Glutamatergic neuron (in vitro differentiated cells): ENCODE data around the gene TNFRSF11A. TPM values are rescaled to one million over a fixed set of nuclear protein-coding genes. Genes with fewer than 3 reads are reported as not detected.

ENCODE experiments used
- DNase-seq: peaks from one replicate; pipeline ENCODE4 v3.0.0; 2022
- H3K27ac Mint-ChIP-seq: one replicate; pipeline ENCODE4 v1.8.0; 2020; ENCODE audit warnings: mild to moderate bottlenecking, mixed read lengths, inconsistent platforms; ENCODE audit not compliant: unreplicated experiment
- H3K27me3 Mint-ChIP-seq: one replicate; pipeline ENCODE4 v1.8.0; 2020; ENCODE audit warnings: mild to moderate bottlenecking, moderate library complexity, mixed read lengths, inconsistent platforms; ENCODE audit not compliant: unreplicated experiment
- H3K36me3 Mint-ChIP-seq: one replicate; pipeline ENCODE4 v1.8.0; 2020; ENCODE audit warnings: mild to moderate bottlenecking, mixed read lengths, inconsistent platforms; ENCODE audit not compliant: unreplicated experiment
- H3K4me1 Mint-ChIP-seq: one replicate; pipeline ENCODE4 v1.8.0; 2020; ENCODE audit warnings: mild to moderate bottlenecking, low read depth, mixed read lengths, inconsistent platforms; ENCODE audit not compliant: unreplicated experiment
- H3K4me3 Mint-ChIP-seq: one replicate; pipeline ENCODE4 v1.8.0; 2020; ENCODE audit warnings: mild to moderate bottlenecking, mixed read lengths, inconsistent platforms; ENCODE audit not compliant: unreplicated experiment
- H3K9me3 Mint-ChIP-seq: one replicate; pipeline ENCODE4 v1.8.0; 2020; ENCODE audit warnings: mild to moderate bottlenecking, moderate library complexity, mixed read lengths, inconsistent platforms; ENCODE audit not compliant: unreplicated experiment
- total RNA-seq: library from RNA; stranded (reverse); fragmentation: NEBNext Ultra II Directional; extraction: Animal tissue kit (Norgen Biotek cat#: 25700); gene quantifications from one replicate; pipeline ENCODE4 v1.2.1, GENCODE V29; 2021; ENCODE audit not compliant: unreplicated experiment
- TF ChIP-seq, protein P1 (sequence below): fragments of 200-600 bp; sonication (generic); IDR thresholded peaks from one replicate; pipeline ENCODE4 v1.5.0; 2021; ENCODE audit not compliant: partially characterized antibody, unreplicated experiment

Gene TNFRSF11A
- total RNA-seq, 1 donor from 2014 or later = 1.2 TPM

DNA sequence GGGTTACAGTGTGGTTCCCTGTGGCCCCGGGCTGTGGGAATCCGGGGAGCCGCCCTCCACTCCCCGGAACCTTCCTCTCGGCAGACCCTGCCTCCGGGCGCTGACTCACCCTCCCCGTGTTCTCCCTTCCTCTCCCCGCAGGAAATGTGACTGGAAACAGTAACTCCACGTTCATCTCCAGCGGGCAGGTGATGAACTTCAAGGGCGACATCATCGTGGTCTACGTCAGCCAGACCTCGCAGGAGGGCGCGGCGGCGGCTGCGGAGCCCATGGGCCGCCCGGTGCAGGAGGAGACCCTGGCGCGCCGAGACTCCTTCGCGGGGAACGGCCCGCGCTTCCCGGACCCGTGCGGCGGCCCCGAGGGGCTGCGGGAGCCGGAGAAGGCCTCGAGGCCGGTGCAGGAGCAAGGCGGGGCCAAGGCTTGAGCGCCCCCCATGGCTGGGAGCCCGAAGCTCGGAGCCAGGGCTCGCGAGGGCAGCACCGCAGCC, 59.5 kb downstream of the TNFRSF11A start:
- H3K27me3 Mint-ChIP-seq = no peaks in the 10 kb centered on the region
- H3K9me3 Mint-ChIP-seq = peaks cover 2% of the 10 kb centered on the region
- no peaks in the 10 kb centered on the region for H3K4me1 Mint-ChIP-seq
- H3K4me3 Mint-ChIP-seq = no peak overlapping the region
- H3K27ac Mint-ChIP-seq = no peak overlapping the region
- TF ChIP-seq, protein P1, sequence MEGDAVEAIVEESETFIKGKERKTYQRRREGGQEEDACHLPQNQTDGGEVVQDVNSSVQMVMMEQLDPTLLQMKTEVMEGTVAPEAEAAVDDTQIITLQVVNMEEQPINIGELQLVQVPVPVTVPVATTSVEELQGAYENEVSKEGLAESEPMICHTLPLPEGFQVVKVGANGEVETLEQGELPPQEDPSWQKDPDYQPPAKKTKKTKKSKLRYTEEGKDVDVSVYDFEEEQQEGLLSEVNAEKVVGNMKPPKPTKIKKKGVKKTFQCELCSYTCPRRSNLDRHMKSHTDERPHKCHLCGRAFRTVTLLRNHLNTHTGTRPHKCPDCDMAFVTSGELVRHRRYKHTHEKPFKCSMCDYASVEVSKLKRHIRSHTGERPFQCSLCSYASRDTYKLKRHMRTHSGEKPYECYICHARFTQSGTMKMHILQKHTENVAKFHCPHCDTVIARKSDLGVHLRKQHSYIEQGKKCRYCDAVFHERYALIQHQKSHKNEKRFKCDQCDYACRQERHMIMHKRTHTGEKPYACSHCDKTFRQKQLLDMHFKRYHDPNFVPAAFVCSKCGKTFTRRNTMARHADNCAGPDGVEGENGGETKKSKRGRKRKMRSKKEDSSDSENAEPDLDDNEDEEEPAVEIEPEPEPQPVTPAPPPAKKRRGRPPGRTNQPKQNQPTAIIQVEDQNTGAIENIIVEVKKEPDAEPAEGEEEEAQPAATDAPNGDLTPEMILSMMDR = no peak
- H3K36me3 Mint-ChIP-seq = no peaks in the 10 kb centered on the region
- DNase-seq = no peak

DNA sequence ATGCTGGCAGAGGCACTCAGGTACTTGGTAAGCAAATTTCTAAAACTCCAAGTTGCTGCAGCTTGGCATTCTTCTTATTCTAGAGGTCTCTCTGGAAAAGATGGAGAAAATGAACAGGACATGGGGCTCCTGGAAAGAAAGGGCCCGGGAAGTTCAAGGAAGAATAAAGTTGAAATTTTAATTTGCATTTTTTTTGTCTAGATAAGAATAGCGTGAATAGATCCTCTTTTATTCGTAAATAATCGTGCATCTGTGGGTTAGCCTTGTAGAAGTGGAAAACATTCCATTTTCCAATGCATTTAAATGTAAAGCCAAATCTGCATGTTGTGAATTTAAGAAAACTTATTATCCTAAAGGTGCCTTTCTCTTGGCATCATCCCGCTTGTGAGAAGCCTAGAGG, 61.0 kb downstream of the TNFRSF11A start:
- TF ChIP-seq, protein P1 = no peak
- Mint-ChIP-seq H3K9me3 (peaks cover 2% of the 10 kb centered on the region), H3K4me1 (no peaks in the 10 kb centered on the region), H3K27ac (no peak overlapping the region), H3K36me3 (no peaks in the 10 kb centered on the region), H3K27me3 (no peaks in the 10 kb centered on the region), H3K4me3 (no peak overlapping the region)
- DNase-seq = no peak

DNA sequence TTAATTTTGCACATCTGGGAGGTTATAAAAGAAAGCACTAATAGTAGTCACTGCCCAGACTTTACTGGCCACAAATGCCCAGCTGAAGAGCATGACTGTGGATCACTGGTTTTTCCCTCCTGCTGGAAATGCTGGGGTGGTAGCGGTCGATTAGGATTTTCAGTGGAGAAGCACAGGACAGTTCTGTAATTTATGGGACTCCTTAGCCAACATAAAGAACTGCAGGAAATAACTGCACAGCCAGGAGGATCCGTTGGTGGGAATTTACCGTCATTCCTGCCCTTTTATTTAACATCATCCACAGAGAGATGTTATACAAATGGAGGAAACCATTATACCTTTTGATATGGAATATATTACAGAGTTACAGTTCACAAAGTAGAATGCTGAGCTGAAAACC, 61.5 kb downstream of the TNFRSF11A start:
- H3K27ac Mint-ChIP-seq = no peak overlapping the region
- no peaks in the 10 kb centered on the region for H3K4me1 Mint-ChIP-seq
- no peak overlapping the region for H3K4me3 Mint-ChIP-seq
- H3K36me3 Mint-ChIP-seq = no peaks in the 10 kb centered on the region
- no peaks in the 10 kb centered on the region for H3K27me3 Mint-ChIP-seq
- TF ChIP-seq, protein P1 = no peak
- H3K9me3 Mint-ChIP-seq = peaks cover 2% of the 10 kb centered on the region
- DNase-seq = no peak

DNA sequence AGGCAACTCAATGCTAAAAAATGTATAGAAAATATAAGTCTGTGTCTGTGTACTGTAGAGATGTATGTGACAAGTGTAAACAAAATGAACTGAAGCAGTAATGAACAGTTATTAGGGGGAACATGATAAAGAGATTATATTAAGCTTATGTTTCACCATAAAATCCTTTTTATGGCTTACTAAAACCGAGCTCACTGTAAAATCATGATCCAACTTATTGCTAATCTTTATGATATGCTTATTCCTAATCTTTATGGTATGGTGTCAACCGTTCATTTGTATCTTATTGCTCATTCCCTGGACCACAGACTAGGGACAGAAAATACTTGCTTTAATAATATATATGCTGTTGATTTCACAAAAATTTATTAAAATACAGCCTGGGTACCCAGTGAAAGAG, 62.1 kb downstream of the TNFRSF11A start:
- Mint-ChIP-seq H3K9me3 (peaks cover 2% of the 10 kb centered on the region), H3K36me3 (no peaks in the 10 kb centered on the region), H3K27ac (no peak overlapping the region), H3K4me1 (no peaks in the 10 kb centered on the region), H3K27me3 (no peaks in the 10 kb centered on the region), H3K4me3 (no peak overlapping the region)
- no peak for DNase-seq
- TF ChIP-seq, protein P1 = no peak

DNA sequence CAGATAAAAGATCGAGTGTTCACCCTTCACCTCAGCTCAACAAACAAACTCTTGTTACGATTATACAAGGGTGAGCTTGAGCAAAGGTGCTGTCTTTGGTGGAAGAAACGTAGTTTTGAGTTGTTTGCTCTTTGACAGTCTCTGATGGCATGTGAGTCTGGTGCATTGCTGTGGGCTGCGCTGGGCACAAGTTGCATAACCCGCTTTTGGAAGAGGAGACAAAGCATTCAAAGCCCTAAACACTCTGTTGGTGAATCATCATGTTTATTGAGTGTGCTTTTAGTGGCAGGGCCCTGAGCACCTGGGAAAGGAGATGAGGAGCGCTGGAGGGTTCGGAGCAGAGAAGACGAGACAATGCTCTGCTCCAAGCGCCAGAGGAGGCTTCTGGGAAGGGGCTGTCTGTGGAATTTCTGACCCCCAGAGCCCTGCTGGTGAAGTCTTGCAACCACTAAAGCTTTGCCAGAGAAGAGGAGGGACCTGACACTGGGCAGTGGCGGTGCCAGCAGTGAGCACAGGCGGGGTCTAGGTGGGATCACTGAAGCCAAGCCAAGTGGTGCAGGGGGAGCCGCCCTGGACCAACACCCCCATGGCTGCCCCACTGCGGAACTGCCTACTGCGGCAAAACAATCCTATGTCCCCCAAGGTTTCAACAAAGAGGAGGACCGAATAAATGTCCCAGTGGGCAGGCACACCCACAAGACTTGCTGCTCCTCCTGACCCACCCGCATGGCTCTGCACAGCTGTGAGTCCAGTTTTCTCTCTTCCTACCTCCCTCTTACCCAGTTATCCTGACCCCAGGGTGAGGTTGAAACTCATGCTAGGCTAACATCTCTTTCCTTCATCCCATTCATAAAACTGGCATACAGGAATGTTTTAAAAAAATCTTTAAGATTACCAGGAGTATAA, 64.0 kb downstream of the TNFRSF11A start:
- TF ChIP-seq, protein P1 = no peak
- no peaks in the 10 kb centered on the region for H3K27me3 Mint-ChIP-seq
- H3K36me3 Mint-ChIP-seq = no peaks in the 10 kb centered on the region
- no peak overlapping the region for H3K4me3 Mint-ChIP-seq
- H3K9me3 Mint-ChIP-seq = peaks cover 2% of the 10 kb centered on the region
- H3K27ac Mint-ChIP-seq = no peak overlapping the region
- H3K4me1 Mint-ChIP-seq = no peaks in the 10 kb centered on the region
- no peak for DNase-seq
